Sigmoid colon (tissue), 4 donors: ENCODE data around the gene TPTE.
"Not testable (repeated sequence)": the region's sequence is repeated elsewhere in the genome, so short reads cannot be mapped to it uniquely, and the experiment has no call there.

Source experiments
- CTCF ChIP-seq, 4 experiments: fragments of 450-650 bp in 3 of 4; fragments of 200-600 bp in 1 of 4; IDR thresholded peaks; one replicate each; pipeline ENCODE4 v1.5.1; 2016 to 2019; ENCODE audit warnings: antibody characterized with exemption in 4 of 4, mild to moderate bottlenecking in 3 of 4, moderate library complexity in 2 of 4
- POLR2A ChIP-seq, 2 donors: fragments of 450-650 bp; IDR thresholded peaks; one replicate each; pipeline ENCODE4 v1.6.1; 2016; ENCODE audit warnings: antibody characterized with exemption in 2 of 2, mild to moderate bottlenecking in 2 of 2, moderate library complexity in 2 of 2
- POLR2AphosphoS5 ChIP-seq, 4 donors: sonication (generic); formaldehyde crosslinking; IDR thresholded peaks; one replicate each; pipeline ENCODE4 v1.6.1; 2017; ENCODE audit warnings: antibody characterized with exemption in 4 of 4

GRCh38 chr21:10649350-10650149 lies 128.2 kb downstream of the TPTE start:
- not testable (repeated sequence) for TF ChIP-seq POLR2A, CTCF, POLR2AphosphoS5 (IDR thresholded peaks at IDR 0.05)
